ENCODE results near the gene DBNL. TPM values are rescaled to one million over a fixed set of nuclear protein-coding genes. Genes with fewer than 3 reads are reported as not detected.
A peak's percentile ranks its signal among the peaks of the same experiment; 100 is the strongest.

The DBNL gene
- total RNA-seq, 1 donor from 2014 or later: 100 TPM

GRCh38 chr7:44048031-44048795, 3.7 kb downstream of the DBNL start:
- TF ChIP-seq POLR2A (IDR thresholded peaks at IDR 0.05) (no peak), CTCF (IDR thresholded peaks at IDR 0.05) (no peak), POLR2AphosphoS5 (IDR thresholded peaks at IDR 0.05; ENCODE audit: insufficient read depth in 1 of 2, low read depth in 1 of 2) (no peak)
- intact Hi-C loops (cut with DNase I): no loop called here
- peak in 1 of 2 donors; percentile 93 for DNase-seq (ENCODE audit: extremely low spot score in 2 of 2)
- Histone ChIP-seq H3K9me3 (no peaks in the 10 kb centered on the region), H3K4me3 (no peak overlapping the region), H3K27me3 (no peaks in the 10 kb centered on the region), H3K4me1 (peaks cover 65% of the 10 kb centered on the region), H3K36me3 (peaks cover 0 to 37% of the 10 kb centered on the region in 2 donors), H3K27ac (peak overlapping the region; percentile 26)

DNA sequence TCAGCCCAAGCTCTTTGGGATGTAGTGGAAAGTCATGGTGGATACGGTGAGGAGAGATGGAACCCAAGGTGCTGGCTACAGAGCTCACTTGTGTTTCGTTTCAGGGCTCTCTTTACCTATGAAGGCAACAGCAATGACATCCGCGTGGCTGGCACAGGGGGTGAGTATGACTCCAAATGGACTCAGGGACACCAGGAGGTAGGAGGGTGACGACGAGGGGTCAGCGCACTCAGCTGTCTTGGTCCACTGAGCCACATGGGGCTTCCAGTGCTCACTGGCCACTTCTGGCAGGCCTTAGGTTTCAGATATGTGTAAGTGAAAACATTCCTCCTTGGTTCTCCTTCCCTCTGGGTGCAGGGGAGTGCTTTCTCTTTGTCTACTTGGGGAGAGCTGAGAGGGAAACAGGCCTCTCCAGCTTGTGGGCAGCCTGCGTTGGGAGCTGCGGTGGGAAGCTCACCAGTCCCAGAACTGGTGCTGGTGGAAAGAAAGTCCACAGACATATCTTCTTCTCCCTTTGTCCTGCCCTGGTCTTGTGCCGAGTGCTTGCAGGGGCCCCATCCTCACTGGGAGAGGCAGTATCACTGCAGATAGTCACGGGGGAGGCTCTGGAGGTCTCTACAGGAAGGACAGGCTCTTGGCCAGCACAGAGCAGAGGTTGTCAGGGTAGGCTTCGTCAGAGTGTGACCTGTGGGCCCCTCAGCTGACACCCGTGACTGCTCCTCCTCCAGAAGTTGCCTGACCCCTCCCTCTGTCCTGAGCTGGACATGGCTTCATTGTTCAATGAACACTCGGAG, 5.8 kb downstream of the DBNL start:
- DNase-seq (ENCODE audit: extremely low spot score in 2 of 2): peak in 1 of 2 donors; percentile 61
- Histone ChIP-seq H3K27ac (peak overlapping the region; percentile 9), H3K4me1 (peaks cover 56% of the 10 kb centered on the region), H3K4me3 (no peak overlapping the region), H3K36me3 (peaks cover 0 to 58% of the 10 kb centered on the region in 2 donors), H3K9me3 (no peaks in the 10 kb centered on the region), H3K27me3 (no peaks in the 10 kb centered on the region)
- intact Hi-C loops (cut with DNase I): no loop called here
- no peak for TF ChIP-seq POLR2AphosphoS5 (IDR thresholded peaks at IDR 0.05; ENCODE audit: insufficient read depth in 1 of 2, low read depth in 1 of 2)

DNA sequence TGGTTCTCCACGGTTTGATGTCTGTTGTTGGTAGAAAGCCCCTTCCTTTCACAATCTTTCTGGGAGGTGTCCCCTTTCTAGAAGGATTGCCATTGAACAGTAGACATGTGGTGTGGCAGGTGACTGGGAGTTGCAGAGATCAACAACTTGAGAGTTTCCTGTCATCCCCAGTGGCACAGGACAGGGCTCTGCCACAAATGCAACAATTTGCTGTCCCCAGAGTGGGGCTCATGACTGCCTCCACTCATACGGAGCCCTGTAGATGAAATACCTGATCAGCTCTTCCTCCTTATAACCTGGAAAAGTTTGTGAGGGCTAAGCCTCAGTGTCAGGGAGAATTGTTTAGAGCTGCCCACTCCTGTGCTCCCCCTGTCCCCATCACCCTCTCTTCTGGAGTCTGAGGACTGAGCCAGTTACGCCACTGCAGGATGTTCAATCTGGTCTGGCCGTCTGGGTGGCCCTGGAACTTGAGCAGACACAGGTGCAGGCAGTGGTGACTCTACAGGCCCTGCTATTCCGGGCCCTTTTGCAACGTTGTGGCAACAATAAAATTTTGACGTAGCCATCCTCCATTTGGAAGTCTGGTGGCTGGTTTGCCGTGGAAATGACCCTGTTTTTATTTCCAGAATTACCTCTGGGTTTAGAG, 6.5 kb downstream of the DBNL start:
- TF ChIP-seq POLR2AphosphoS5 (IDR thresholded peaks at IDR 0.05; ENCODE audit: insufficient read depth in 1 of 2, low read depth in 1 of 2) (no peak), POLR2A (IDR thresholded peaks at IDR 0.05) (no peak), CTCF (IDR thresholded peaks at IDR 0.05) (no peak)
- no peak overlapping the region for H3K4me3 ChIP-seq
- no peak for DNase-seq (ENCODE audit: extremely low spot score in 2 of 2)
- H3K27ac ChIP-seq: peak overlapping the region; percentile 25
- no peaks in the 10 kb centered on the region for H3K9me3 ChIP-seq
- H3K36me3 ChIP-seq: peaks cover 0 to 59% of the 10 kb centered on the region in 2 donors
- peaks cover 49% of the 10 kb centered on the region for H3K4me1 ChIP-seq
- no peaks in the 10 kb centered on the region for H3K27me3 ChIP-seq
- intact Hi-C loops (cut with DNase I): no loop called here

- H3K27ac ChIP-seq: peak overlapping the region; percentile 25
- H3K4me3 ChIP-seq: no peak overlapping the region
- no peak for DNase-seq (ENCODE audit: extremely low spot score in 2 of 2)
- no peaks in the 10 kb centered on the region for H3K27me3 ChIP-seq
- intact Hi-C loops (cut with DNase I): no loop called here
- H3K36me3 ChIP-seq: peaks cover 0 to 63% of the 10 kb centered on the region in 2 donors
- no peak for TF ChIP-seq POLR2A (IDR thresholded peaks at IDR 0.05)
- TF ChIP-seq POLR2AphosphoS5 (IDR thresholded peaks at IDR 0.05; ENCODE audit: insufficient read depth in 1 of 2, low read depth in 1 of 2): no peak
- TF ChIP-seq CTCF (IDR thresholded peaks at IDR 0.05): no peak
- peaks cover 42% of the 10 kb centered on the region for H3K4me1 ChIP-seq
- no peaks in the 10 kb centered on the region for H3K9me3 ChIP-seq
These were observed 7.2 kb downstream of the DBNL start for GRCh38 chr7:44051611-44052220.

DNA sequence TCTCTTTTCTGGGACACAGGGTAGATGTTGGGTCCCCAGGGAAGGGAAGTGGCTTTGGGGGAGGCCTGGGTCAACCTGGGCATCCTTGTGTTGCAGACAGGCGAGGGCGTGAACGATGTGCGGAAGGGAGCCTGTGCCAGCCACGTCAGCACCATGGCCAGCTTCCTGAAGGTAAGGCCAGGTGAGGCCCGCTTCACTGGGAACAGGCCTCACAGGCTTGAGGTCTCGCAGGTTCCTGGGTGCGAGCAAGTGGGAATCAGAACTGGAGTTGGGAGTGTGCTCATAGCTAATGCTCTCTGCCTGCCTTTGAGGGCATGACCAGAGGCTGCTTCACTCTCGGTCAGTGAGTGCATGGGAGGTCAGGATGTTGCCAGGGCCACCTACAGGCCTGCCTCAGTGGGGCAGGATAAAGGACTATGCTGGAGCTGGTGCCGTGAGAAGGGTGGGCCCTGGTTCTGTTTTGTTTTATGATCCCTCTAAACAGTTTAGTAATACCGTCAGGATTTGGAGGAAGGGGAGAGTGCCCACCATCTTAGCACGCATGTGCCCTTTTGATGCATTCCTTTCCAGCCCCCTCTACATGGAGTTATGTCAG, 8.4 kb downstream of the DBNL start:
- Histone ChIP-seq H3K27ac (peak overlapping the region; percentile 25), H3K4me3 (no peak overlapping the region), H3K27me3 (no peaks in the 10 kb centered on the region), H3K9me3 (no peaks in the 10 kb centered on the region), H3K36me3 (peaks cover 0 to 72% of the 10 kb centered on the region in 2 donors), H3K4me1 (peaks cover 35% of the 10 kb centered on the region)
- no peak for TF ChIP-seq CTCF (IDR thresholded peaks at IDR 0.05)
- TF ChIP-seq POLR2AphosphoS5 (IDR thresholded peaks at IDR 0.05; ENCODE audit: insufficient read depth in 1 of 2, low read depth in 1 of 2): no peak
- TF ChIP-seq POLR2A (IDR thresholded peaks at IDR 0.05): no peak
- DNase-seq (ENCODE audit: extremely low spot score in 2 of 2): no peak
- intact Hi-C loops (cut with DNase I): no loop called here
